Left renal cortex interstitium (tissue), 4 donors: ENCODE data around the gene PPM1L. TPM values are rescaled to one million over a fixed set of nuclear protein-coding genes. Genes with fewer than 3 reads are reported as not detected.
"Not testable (repeated sequence)": the region's sequence is repeated elsewhere in the genome, so short reads cannot be mapped to it uniquely, and the experiment has no call there.

ENCODE experiments used
- DNase-seq, 4 donors: peaks; one replicate each; pipeline ENCODE4 v3.0.0-alpha.2; 2013; ENCODE audit warnings: low read depth in 4 of 4, low spot score in 2 of 4, missing footprints in 1 of 4
- polyA plus RNA-seq, 4 donors: library from polyadenylated mRNA; unstranded; fragments of 120-200 nt; gene quantifications; one replicate each; pipeline ENCODE4 v1.2.1, GENCODE V29; 2013; ENCODE audit not compliant: insufficient read length in 4 of 4

Gene PPM1L
- 1 to 10 TPM; 6.5 to 9.2 (median 7.4) TPM for polyA plus RNA-seq

- DNase-seq = peak in 3 of 4 donors; percentile 32 to 67 (median 36)
Observed at GRCh38 chr3:160755776-160756304, at the start of gene PPM1L. Gene PPM1L (plus strand): TSS chr3:160756231.

GRCh38 chr3:160707187-160707794 is 48.7 kb upstream of the PPM1L start:
- DNase-seq = peak in 3 of 4 donors; percentile 11 to 24 (median 16)

GRCh38 chr3:160709477-160710182 is 46.4 kb upstream of the PPM1L start:
- no peak for DNase-seq

- DNase-seq = not testable (repeated sequence)
Observed at GRCh38 chr3:160713144-160713543, 42.9 kb upstream of the PPM1L start.

- DNase-seq = no peak
Observed at GRCh38 chr3:160719710-160720109, 36.3 kb upstream of the PPM1L start.

GRCh38 chr3:160720123-160720746 is 35.8 kb upstream of the PPM1L start:
- DNase-seq = no peak

GRCh38 chr3:160722331-160722730 is 33.7 kb upstream of the PPM1L start:
- no peak for DNase-seq

- no peak for DNase-seq
Observed at GRCh38 chr3:160725338-160725737, 30.7 kb upstream of the PPM1L start.

- no peak for DNase-seq
Observed at GRCh38 chr3:160735826-160736225, 20.2 kb upstream of the PPM1L start.

- DNase-seq = no peak
Observed at GRCh38 chr3:160738048-160738447, 18.0 kb upstream of the PPM1L start.

GRCh38 chr3:160739079-160739478 is 17.0 kb upstream of the PPM1L start:
- no peak for DNase-seq

- no peak for DNase-seq
Observed at GRCh38 chr3:160746976-160747375, 9.1 kb upstream of the PPM1L start.

- no peak for DNase-seq
Observed at GRCh38 chr3:160747422-160747821, 8.6 kb upstream of the PPM1L start.

GRCh38 chr3:160748231-160748630 is 7.8 kb upstream of the PPM1L start:
- no peak for DNase-seq

GRCh38 chr3:160748787-160749186 is 7.2 kb upstream of the PPM1L start:
- no peak for DNase-seq

- no peak for DNase-seq
Observed at GRCh38 chr3:160753953-160754352, 2.1 kb upstream of the PPM1L start.

- DNase-seq = peak; percentile 15 to 63 (median 60)
Observed at GRCh38 chr3:160754371-160754854, 1.6 kb upstream of the PPM1L start.

GRCh38 chr3:160754855-160755747 is 930 bp upstream of the PPM1L start:
- peak; percentile 85 to 90 (median 88) for DNase-seq

GRCh38 chr3:160757233-160758106 is 1.4 kb downstream of the PPM1L start:
- DNase-seq = peak in 1 of 4 donors; percentile 6
